GM23338 (cell line): ENCODE measurements around the gene NOX5. TPM values are rescaled to one million over a fixed set of nuclear protein-coding genes. Genes with fewer than 3 reads are reported as not detected.

Experiments used
- ATAC-seq: fragments of 200-7000 bp; cut with Tn5 transposase; 3 replicates; pipeline ENCODE4 v1.9.1; 2020
- DNase-seq: peaks from one replicate; pipeline ENCODE4 v3.0.0-alpha.2; 2015; ENCODE audit warnings: low spot score
- H2AFZ ChIP-seq: fragments of 200-600 bp; sonication (generic); 2 replicates; pipeline ENCODE4 v1.8.0; 2016; ENCODE audit warnings: antibody characterized with exemption, mild to moderate bottlenecking, moderate library complexity
- H3F3A ChIP-seq: fragments of 200-600 bp; sonication (generic); replicated peaks from 2 replicates; pipeline ENCODE4 v1.8.0; 2017; ENCODE audit warnings: antibody characterized with exemption, mixed run types, low read depth
- H3K27ac ChIP-seq: fragments of 200-600 bp; sonication (generic); 2 replicates; pipeline ENCODE4 v1.6.1; 2016; ENCODE audit warnings: low read depth
- H3K27me3 ChIP-seq: fragments of 200-600 bp; sonication (generic); 2 replicates; pipeline ENCODE4 v1.8.0; 2016; ENCODE audit warnings: mild to moderate bottlenecking, mixed run types, moderate library complexity; ENCODE audit not compliant: insufficient read depth
- H3K36me3 ChIP-seq: fragments of 200-600 bp; sonication (generic); 2 replicates; pipeline ENCODE4 v1.8.0; 2016; ENCODE audit warnings: mild to moderate bottlenecking; ENCODE audit not compliant: insufficient read depth
- H3K4me1 ChIP-seq: fragments of 200-600 bp; sonication (generic); 2 replicates; pipeline ENCODE4 v1.8.0; 2016; ENCODE audit warnings: mild to moderate bottlenecking, moderate library complexity; ENCODE audit not compliant: insufficient read depth
- H3K4me2 ChIP-seq: fragments of 200-600 bp; sonication (generic); 2 replicates; pipeline ENCODE4 v1.7.1; 2017; ENCODE audit warnings: mixed run types
- H3K4me3 ChIP-seq: fragments of 200-600 bp; sonication (generic); 2 replicates; pipeline ENCODE4 v1.6.1; 2016; ENCODE audit warnings: mixed run types
- H3K79me2 ChIP-seq: fragments of 200-600 bp; sonication (generic); replicated peaks from 2 replicates; pipeline ENCODE4 v1.8.0; 2017; ENCODE audit warnings: mild to moderate bottlenecking; ENCODE audit not compliant: insufficient read depth
- H3K9me2 ChIP-seq: fragments of 200-600 bp; sonication (generic); 2 replicates; pipeline ENCODE4 v1.8.0; 2017; ENCODE audit not compliant: insufficient read depth
- H4K20me1 ChIP-seq: fragments of 200-600 bp; sonication (generic); replicated peaks from 2 replicates; pipeline ENCODE4 v1.8.0; 2017; ENCODE audit warnings: mild to moderate bottlenecking; ENCODE audit not compliant: insufficient read depth
- H3K27ac Mint-ChIP-seq: 2 replicates; pipeline ENCODE4 v1.8.0; 2020; ENCODE audit warnings: inconsistent platforms, mild to moderate bottlenecking, moderate library complexity, mixed read lengths
- H3K27me3 Mint-ChIP-seq: 3 replicates; pipeline ENCODE4 v1.8.0; 2022; ENCODE audit warnings: low read depth, mild to moderate bottlenecking, moderate library complexity, mixed read lengths, inconsistent platforms; ENCODE audit not compliant: insufficient read depth, poor library complexity
- H3K36me3 Mint-ChIP-seq: 3 replicates; pipeline ENCODE4 v1.8.0; 2021; ENCODE audit warnings: low read depth, mild to moderate bottlenecking, inconsistent platforms, moderate library complexity, mixed read lengths
- H3K4me1 Mint-ChIP-seq: 3 replicates; pipeline ENCODE4 v1.8.0; 2020; ENCODE audit warnings: mild to moderate bottlenecking, inconsistent platforms, mixed read lengths
- H3K4me3 Mint-ChIP-seq: 3 replicates; pipeline ENCODE4 v1.8.0; 2021; ENCODE audit warnings: moderate library complexity, mild to moderate bottlenecking, inconsistent platforms, mixed read lengths
- H3K9me3 Mint-ChIP-seq: 3 replicates; pipeline ENCODE4 v1.8.0; 2020; ENCODE audit warnings: moderate library complexity, mild to moderate bottlenecking, inconsistent platforms, mixed read lengths
- CREB1 ChIP-seq: fragments of 250-450 bp; sonication (Bioruptor Pico); IDR thresholded peaks from 2 replicates; pipeline ENCODE4 v1.5.0; 2020; ENCODE audit warnings: low read depth, mild to moderate bottlenecking, moderate library complexity
- EZH2 ChIP-seq: fragments of 200-600 bp; sonication (generic); IDR thresholded peaks from one replicate; pipeline ENCODE4 v1.8.0; 2017; ENCODE audit warnings: antibody characterized with exemption, mild to moderate bottlenecking, low read depth; ENCODE audit not compliant: unreplicated experiment
- JUNB ChIP-seq: IDR thresholded peaks from one replicate; pipeline ENCODE4 v1.6.1; 2016; ENCODE audit warnings: antibody characterized with exemption; ENCODE audit not compliant: unreplicated experiment
- NANOG ChIP-seq: IDR thresholded peaks from 2 replicates; pipeline ENCODE4 v1.6.1; 2016; ENCODE audit warnings: antibody characterized with exemption, borderline replicate concordance
- REST ChIP-seq: IDR thresholded peaks from one replicate; pipeline ENCODE4 v1.6.1; 2018; ENCODE audit warnings: antibody characterized with exemption; ENCODE audit not compliant: unreplicated experiment
- STAT1 ChIP-seq: IDR thresholded peaks from one replicate; pipeline ENCODE4 v1.6.1; 2016; ENCODE audit warnings: antibody characterized with exemption; ENCODE audit not compliant: unreplicated experiment
- ZNF331 ChIP-seq: fragments of 250-450 bp; sonication (Bioruptor Pico); IDR thresholded peaks from 2 replicates; pipeline ENCODE4 v1.5.0; 2020; ENCODE audit warnings: low read depth, mild to moderate bottlenecking, moderate library complexity
- polyA plus RNA-seq: library from polyadenylated mRNA; unstranded; fragments of >200 nt; fragmentation: Nextera tagmentation; extraction: Ambion mirVana; gene quantifications from 2 replicates; pipeline ENCODE4 v1.2.1, GENCODE V29; 2016
- total RNA-seq: library from RNA; depleted of rRNA; stranded (reverse); fragments of >200 nt; shearing (Covaris generic); gene quantifications from 2 replicates; pipeline ENCODE4 v1.2.3, GENCODE V29; 2014
- TF ChIP-seq, protein P1 (sequence below), 2 experiments: fragments of 200-600 bp in 1 of 2; sonication (generic) in 1 of 2; conservative IDR thresholded peaks; 2 replicates each; pipeline versions ENCODE4 v1.5.1 to v1.6.1; 2016 to 2017; ENCODE audit warnings: antibody characterized with exemption in 2 of 2, low read depth in 2 of 2, mild to moderate bottlenecking in 2 of 2, moderate library complexity in 1 of 2

NOX5 gene
- total and polyA plus RNA-seq, 2 experiments from 2014 or later: 0.03 TPM; not detected in 1

GRCh38 chr15:68983961-68984481, 30.5 kb upstream of the NOX5 start:
- no peaks in the 10 kb centered on the region for H4K20me1 ChIP-seq
- H3K4me2 ChIP-seq: no peak overlapping the region
- Mint-ChIP-seq H3K4me3 (no peak overlapping the region), H3K27ac (no peak overlapping the region), H3K4me1 (no peaks in the 10 kb centered on the region), H3K9me3 (peaks cover 19% of the 10 kb centered on the region), H3K27me3 (peaks cover 4% of the 10 kb centered on the region), H3K36me3 (peaks cover 12% of the 10 kb centered on the region)
- H3K27ac ChIP-seq: no peak overlapping the region
- H3F3A ChIP-seq: no peaks in the 10 kb centered on the region
- no peaks in the 10 kb centered on the region; the same call in 1 of the 2 replicates for H3K36me3 ChIP-seq
- no peak for TF ChIP-seq CREB1
- TF ChIP-seq ZNF331: no peak
- TF ChIP-seq NANOG: no peak
- TF ChIP-seq, protein P1, sequence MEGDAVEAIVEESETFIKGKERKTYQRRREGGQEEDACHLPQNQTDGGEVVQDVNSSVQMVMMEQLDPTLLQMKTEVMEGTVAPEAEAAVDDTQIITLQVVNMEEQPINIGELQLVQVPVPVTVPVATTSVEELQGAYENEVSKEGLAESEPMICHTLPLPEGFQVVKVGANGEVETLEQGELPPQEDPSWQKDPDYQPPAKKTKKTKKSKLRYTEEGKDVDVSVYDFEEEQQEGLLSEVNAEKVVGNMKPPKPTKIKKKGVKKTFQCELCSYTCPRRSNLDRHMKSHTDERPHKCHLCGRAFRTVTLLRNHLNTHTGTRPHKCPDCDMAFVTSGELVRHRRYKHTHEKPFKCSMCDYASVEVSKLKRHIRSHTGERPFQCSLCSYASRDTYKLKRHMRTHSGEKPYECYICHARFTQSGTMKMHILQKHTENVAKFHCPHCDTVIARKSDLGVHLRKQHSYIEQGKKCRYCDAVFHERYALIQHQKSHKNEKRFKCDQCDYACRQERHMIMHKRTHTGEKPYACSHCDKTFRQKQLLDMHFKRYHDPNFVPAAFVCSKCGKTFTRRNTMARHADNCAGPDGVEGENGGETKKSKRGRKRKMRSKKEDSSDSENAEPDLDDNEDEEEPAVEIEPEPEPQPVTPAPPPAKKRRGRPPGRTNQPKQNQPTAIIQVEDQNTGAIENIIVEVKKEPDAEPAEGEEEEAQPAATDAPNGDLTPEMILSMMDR (conservative IDR thresholded peaks at IDR 0.05; ENCODE audit: low read depth in 2 of 2): no peak
- TF ChIP-seq STAT1: no peak
- no peak for TF ChIP-seq JUNB
- H2AFZ ChIP-seq: no peak overlapping the region
- ATAC-seq (no peak), DNase-seq (no peak)
- H3K27me3 ChIP-seq: no peaks in the 10 kb centered on the region
- no peaks in the 10 kb centered on the region for H3K9me2 ChIP-seq
- H3K79me2 ChIP-seq: no peaks in the 10 kb centered on the region
- H3K4me1 ChIP-seq: no peaks in the 10 kb centered on the region
- H3K4me3 ChIP-seq: no peak overlapping the region

DNA sequence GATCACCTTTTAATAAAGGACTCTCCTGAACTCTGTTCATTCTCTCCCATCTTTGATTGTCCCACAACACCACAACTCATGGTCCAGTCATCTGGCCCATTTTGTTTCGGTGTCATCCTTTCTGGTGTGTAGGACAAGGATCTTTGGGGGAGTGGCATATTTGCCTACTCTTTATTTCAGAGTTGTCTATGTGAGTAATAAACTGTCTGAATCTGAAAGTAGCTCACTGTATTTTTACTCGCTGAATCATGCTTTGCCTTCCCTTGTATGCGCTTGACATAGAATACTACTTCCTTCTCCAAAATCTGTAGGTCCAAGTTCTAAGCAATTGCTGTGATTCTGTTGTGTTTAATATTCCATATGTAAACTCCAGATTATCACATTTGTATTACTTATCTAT, 29.9 kb upstream of the NOX5 start:
- ATAC-seq (no peak), DNase-seq (no peak)
- Histone ChIP-seq H3K9me2 (no peaks in the 10 kb centered on the region), H4K20me1 (no peaks in the 10 kb centered on the region), H2AFZ (no peak overlapping the region), H3K36me3 (no peaks in the 10 kb centered on the region; the same call in 1 of the 2 replicates), H3K4me2 (no peak overlapping the region), H3K27ac (no peak overlapping the region), H3K79me2 (no peaks in the 10 kb centered on the region), H3K4me3 (no peak overlapping the region), H3F3A (no peaks in the 10 kb centered on the region), H3K4me1 (no peaks in the 10 kb centered on the region), H3K27me3 (no peaks in the 10 kb centered on the region)
- peaks cover 6% of the 10 kb centered on the region for H3K27me3 Mint-ChIP-seq
- H3K4me1 Mint-ChIP-seq: no peaks in the 10 kb centered on the region
- H3K4me3 Mint-ChIP-seq: no peak overlapping the region
- H3K36me3 Mint-ChIP-seq: peaks cover 13% of the 10 kb centered on the region
- H3K27ac Mint-ChIP-seq: no peak overlapping the region
- peaks cover 25% of the 10 kb centered on the region for H3K9me3 Mint-ChIP-seq
- TF ChIP-seq REST (no peak), STAT1 (no peak), EZH2 (no peak)
- TF ChIP-seq, protein P1 (conservative IDR thresholded peaks at IDR 0.05; ENCODE audit: low read depth in 2 of 2): no peak
